Subcutaneous abdominal adipose tissue (tissue), 5 donors: Measurements from ENCODE around the gene RNF44.

Experiments
- H3K27ac ChIP-seq: one replicate; pipeline ENCODE4 v1.7.0; 2013; ENCODE audit warnings: low read depth, mild to moderate bottlenecking, inconsistent platforms, low read length, moderate library complexity
- H3K27me3 ChIP-seq, 5 donors: one replicate each; pipeline ENCODE4 v1.7.0; 2013; ENCODE audit warnings: low read length in 5 of 5, inconsistent platforms in 1 of 5; ENCODE audit not compliant: control insufficient read depth in 5 of 5, insufficient read depth in 4 of 5
- H3K36me3 ChIP-seq, 5 donors: one replicate each; pipeline ENCODE4 v1.7.0; 2013; ENCODE audit warnings: low read length in 5 of 5; ENCODE audit not compliant: control insufficient read depth in 5 of 5, insufficient read depth in 5 of 5
- H3K4me1 ChIP-seq, 5 donors: one replicate each; pipeline ENCODE4 v1.7.0; 2013; ENCODE audit warnings: low read length in 5 of 5, mild to moderate bottlenecking in 3 of 5, moderate library complexity in 1 of 5; ENCODE audit not compliant: control insufficient read depth in 5 of 5, insufficient read depth in 5 of 5
- H3K4me3 ChIP-seq, 5 donors: one replicate each; pipeline ENCODE4 v1.7.0; 2013; ENCODE audit warnings: low read length in 5 of 5, low read depth in 1 of 5
- H3K9ac ChIP-seq, 5 donors: one replicate each; pipeline ENCODE4 v1.7.0; 2013; ENCODE audit warnings: low read length in 5 of 5, mild to moderate bottlenecking in 4 of 5, moderate library complexity in 3 of 5
- H3K9me3 ChIP-seq, 5 donors: one replicate each; pipeline ENCODE4 v1.7.0; 2013; ENCODE audit warnings: low read length in 5 of 5; ENCODE audit not compliant: control insufficient read depth in 5 of 5
- donor health status: healthy.
- donor health status: healthy.
- donor health status: healthy.
- donor health status: healthy.
- donor health status: healthy.

Gene RNF44

DNA sequence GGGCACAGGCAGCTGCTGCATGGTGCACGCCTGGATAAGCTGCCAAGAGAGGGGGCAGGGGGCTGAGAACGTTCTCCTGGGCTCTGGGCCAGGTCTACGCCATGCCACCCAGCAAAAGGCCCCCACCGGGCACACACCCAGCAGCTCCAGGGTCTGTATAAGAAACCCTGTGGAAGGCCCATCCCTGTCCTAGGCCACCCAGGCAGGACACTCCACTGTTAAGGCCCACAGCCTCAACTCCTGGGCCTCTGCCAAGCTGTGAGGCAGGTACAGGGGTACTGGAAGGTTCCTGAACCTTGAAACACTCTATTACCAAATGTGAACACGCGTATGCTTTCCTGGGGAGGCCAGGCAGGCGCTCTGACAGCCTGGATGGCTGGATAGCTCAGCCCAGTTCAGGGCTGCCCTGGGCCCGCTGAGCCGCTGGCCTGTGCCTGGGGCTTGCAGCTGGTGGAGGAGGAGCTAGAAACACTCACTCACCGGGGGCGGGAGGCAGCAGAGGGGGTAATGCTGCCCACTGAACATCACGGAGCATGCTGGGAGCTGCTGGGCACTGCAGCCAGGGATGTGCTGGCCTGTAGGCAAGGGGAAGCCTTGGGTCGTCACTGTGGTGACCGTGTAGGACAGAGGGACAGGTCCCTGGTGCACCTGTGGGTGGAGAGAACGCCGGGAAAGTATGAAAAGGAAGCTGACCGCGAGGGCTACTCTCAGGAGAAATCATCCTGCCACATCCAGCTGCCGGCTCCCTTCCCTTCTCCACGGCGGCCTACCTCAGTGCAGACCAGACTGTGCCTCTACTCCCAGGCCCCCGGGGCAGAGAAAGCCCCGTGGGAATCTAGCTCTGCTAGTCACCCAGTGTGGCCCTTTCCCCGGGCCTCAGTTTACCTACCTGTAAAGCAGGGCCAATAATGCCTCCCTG is 6.0 kb downstream of the RNF44 start:
- Histone ChIP-seq H3K27ac (no peak overlapping the region), H3K27me3 (no peaks in the 10 kb centered on the region), H3K4me1 (peaks cover 26 to 63% (median 49%) of the 10 kb centered on the region in 5 donors), H3K9me3 (no peaks in the 10 kb centered on the region), H3K4me3 (no peak overlapping the region), H3K9ac (no peak overlapping the region), H3K36me3 (peaks cover 0 to 46% (median 41%) of the 10 kb centered on the region in 5 donors)

DNA sequence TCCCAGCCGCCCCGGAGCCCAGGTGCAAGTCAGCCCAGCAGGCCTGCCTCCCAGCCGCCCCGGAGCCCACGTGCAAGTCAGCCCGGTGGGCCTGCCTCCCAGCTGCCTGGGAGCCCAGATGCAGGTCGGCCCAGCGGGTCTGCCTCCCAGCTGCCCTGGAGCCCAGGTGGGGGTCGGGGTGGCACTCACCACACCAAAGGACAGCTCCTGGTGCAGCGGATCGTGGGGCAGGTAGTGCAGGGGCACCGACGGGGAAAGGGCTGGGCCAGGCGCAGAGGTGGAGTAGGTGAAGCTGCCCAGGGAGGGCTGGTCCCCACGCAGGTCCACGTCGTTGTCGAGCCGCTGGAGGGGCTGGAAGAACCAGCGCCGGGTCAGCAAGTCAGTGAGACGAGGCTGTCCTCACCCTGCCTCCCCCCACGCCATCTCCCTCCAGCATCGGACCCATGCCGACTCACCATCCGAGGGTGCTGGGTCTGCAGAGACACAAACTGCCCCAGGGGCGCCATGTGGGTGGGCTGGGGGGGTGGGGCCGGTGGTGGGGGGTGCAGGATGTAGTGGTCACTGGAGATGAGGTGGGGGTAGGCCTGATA is 6.7 kb downstream of the RNF44 start:
- Histone ChIP-seq H3K4me3 (no peak overlapping the region), H3K9me3 (no peaks in the 10 kb centered on the region), H3K27ac (no peak overlapping the region), H3K9ac (no peak overlapping the region), H3K36me3 (peaks cover 0 to 48% (median 41%) of the 10 kb centered on the region in 5 donors), H3K4me1 (peaks cover 21 to 55% (median 42%) of the 10 kb centered on the region in 5 donors), H3K27me3 (no peaks in the 10 kb centered on the region)

DNA sequence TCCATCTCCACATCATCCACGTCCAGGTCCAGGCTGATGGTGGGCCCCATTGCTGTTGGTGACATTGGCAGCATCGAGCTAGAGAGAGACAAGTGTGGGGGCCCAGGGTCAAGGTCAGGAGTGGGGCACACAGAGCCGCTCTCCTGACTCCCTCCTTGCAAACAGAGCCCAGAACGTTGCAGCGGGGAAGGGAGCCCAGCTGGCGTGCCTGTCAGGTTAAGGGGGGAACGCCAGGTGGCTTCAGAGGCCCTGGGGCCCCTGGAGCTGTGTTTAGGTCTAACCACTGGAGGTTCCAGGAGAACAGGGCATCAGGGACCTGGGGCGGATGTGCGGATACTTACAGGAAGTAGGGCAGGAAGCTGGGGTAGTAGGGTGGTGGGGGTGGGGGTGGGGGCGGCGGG is 7.5 kb downstream of the RNF44 start:
- Histone ChIP-seq H3K4me1 (peaks cover 16 to 48% (median 34%) of the 10 kb centered on the region in 5 donors), H3K36me3 (peaks cover 0 to 49% (median 41%) of the 10 kb centered on the region in 5 donors), H3K9me3 (no peaks in the 10 kb centered on the region), H3K4me3 (no peak overlapping the region), H3K27ac (no peak overlapping the region), H3K9ac (no peak overlapping the region), H3K27me3 (no peaks in the 10 kb centered on the region)

DNA sequence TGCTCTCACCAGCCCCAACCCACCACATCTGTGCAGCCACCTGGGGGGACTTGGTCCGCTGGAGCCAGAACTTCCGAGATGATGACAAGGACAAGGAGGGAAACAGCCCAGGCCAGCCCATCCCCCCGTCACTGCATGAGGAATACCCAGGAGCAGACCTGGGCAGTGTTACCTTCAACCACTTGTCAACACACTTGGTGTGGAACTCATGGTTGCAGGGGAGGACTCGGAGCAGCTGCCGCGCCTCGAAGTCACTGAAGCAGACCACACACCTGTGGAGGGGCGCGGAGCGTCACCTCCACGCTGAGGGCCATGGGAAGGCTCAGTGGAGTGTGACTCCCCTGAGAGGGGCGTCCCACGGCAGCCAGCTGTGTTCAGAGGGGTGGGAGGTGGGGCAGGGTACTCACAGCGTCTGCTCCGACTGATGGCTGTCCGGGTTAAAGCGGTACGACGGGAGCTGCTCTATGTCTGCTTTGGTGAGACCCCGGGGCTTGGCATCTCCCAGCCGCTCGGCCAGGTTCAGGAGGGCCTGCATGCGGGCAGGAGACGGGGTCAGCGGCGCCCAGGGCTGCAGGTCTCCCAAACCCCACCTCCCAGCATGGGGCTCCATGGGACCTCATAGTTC is 8.0 kb downstream of the RNF44 start:
- no peaks in the 10 kb centered on the region for H3K27me3 ChIP-seq
- H3K9me3 ChIP-seq, result no peaks in the 10 kb centered on the region
- H3K4me1 ChIP-seq, result peaks cover 11 to 42% (median 29%) of the 10 kb centered on the region in 5 donors
- H3K4me3 ChIP-seq, result no peak overlapping the region
- peaks cover 0 to 49% (median 41%) of the 10 kb centered on the region in 5 donors for H3K36me3 ChIP-seq
- H3K27ac ChIP-seq, result no peak overlapping the region
- H3K9ac ChIP-seq, result no peak overlapping the region

DNA sequence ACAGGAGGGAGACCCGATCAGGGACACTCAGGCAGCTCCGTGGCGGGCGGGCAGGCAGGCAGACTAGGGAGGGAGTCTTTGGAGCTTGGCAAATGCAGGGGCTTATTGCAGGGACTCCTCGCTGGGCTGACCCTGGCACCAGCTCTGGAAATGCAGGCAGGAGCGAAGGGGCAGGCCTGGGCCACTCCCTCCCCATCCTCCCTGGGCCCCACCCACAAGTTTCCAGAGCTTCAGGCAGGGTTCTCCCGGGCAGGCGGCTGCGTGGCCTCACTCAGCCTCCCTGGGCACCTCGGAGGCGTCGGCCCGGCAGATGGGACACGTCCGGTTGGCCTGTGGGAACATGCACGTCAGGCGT is 8.5 kb downstream of the RNF44 start:
- peaks cover 8 to 38% (median 24%) of the 10 kb centered on the region in 5 donors for H3K4me1 ChIP-seq
- no peak overlapping the region for H3K9ac ChIP-seq
- peaks cover 0 to 49% (median 41%) of the 10 kb centered on the region in 5 donors for H3K36me3 ChIP-seq
- H3K27me3 ChIP-seq, result no peaks in the 10 kb centered on the region
- no peaks in the 10 kb centered on the region for H3K9me3 ChIP-seq
- H3K27ac ChIP-seq, result no peak overlapping the region
- no peak overlapping the region for H3K4me3 ChIP-seq

DNA sequence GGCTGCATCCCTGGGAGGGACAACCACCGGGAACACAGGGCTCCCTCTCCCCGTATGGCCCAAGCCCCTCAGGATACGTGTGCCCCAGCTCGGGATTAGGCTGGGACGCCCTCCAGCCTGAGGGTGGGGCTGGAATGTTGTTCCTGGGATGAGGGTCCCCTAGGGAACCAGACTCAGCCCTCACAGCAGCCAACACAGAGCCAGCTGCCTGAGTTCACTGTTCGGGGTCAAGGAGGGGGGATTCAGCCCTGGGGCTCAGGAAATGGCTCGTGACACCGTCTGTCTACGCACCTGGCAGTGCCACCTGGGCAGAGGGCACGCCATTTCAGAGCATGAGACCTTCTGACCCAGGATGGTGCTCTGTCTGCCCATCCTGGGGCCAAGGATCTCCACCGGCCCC is 8.9 kb downstream of the RNF44 start:
- Histone ChIP-seq H3K4me1 (peaks cover 7 to 33% (median 20%) of the 10 kb centered on the region in 5 donors), H3K36me3 (peaks cover 0 to 49% (median 41%) of the 10 kb centered on the region in 5 donors), H3K9ac (no peak overlapping the region), H3K4me3 (no peak overlapping the region), H3K9me3 (no peaks in the 10 kb centered on the region), H3K27ac (no peak overlapping the region), H3K27me3 (no peaks in the 10 kb centered on the region)

DNA sequence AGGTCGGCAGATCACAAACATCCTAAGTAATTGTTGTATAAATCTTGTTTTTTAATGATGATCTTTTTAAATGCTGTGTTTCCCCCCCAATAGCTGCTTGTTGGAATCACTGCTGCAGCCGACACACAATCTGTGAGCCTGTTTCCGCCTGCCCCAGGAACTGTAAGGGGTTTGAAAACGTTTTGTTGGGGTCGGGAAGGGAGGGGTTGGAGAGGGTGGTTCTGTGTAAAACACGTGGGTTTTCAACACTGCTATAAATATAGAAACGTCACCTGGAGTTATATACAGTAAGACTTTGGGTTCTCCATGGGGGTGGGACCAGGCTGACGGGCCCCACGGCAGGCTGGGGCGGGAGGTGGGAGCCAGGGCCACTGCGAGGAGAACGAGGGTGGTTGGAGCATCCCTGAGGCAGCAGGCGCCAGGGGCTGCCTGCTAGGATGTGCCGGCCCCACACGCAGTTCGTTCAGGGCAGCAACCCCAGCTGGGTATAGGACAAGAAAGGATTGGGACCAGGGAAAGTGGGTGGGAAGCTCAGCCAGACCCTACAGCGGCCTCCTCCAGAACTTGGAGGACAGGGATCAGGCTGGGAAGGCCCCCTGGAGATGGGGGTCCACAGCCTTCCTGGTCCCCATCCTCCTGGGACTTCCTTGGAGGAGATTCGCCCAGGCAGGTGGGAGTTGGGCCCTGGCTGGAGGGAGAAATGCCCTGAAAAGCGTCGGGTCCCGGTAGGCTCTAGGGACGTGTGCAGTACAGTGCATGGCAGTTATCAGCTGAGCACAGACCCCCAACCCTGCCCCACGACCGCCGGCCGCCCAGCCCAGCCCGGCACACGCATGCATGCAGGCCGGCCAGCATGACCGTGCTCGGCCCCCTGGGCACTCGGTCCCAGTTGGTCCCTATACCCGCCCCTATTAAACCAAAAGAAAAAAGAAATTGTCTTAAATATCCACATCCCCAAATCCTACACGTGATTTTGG is 9.7 kb downstream of the RNF44 start:
- H3K27me3 ChIP-seq, result no peaks in the 10 kb centered on the region
- H3K27ac ChIP-seq, result no peak overlapping the region
- peaks cover 2 to 26% (median 13%) of the 10 kb centered on the region in 5 donors for H3K4me1 ChIP-seq
- H3K9ac ChIP-seq, result no peak overlapping the region
- no peak overlapping the region for H3K4me3 ChIP-seq
- H3K9me3 ChIP-seq, result no peaks in the 10 kb centered on the region
- H3K36me3 ChIP-seq, result peaks cover 0 to 49% (median 41%) of the 10 kb centered on the region in 5 donors

DNA sequence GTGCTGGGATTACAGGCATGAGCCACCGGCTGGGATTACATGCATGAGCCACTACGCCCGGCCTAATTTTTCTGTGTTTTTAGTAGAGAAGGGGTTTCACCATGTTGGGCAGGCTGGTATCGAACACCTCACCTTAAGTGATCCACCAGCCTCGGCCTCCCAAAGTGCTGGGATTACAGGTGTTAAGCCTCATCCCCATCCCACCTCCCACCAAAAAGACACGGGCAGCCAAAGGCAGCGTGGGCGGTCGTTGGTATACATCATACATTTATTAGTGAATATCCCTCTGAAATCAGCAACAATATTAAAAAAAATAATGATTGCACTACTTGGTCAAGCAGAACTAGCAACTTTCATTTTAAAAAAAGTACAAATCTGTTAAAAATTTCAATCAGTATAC is 10.7 kb downstream of the RNF44 start:
- H3K27ac ChIP-seq, result no peak overlapping the region
- peaks cover 0 to 43% (median 36%) of the 10 kb centered on the region in 5 donors for H3K36me3 ChIP-seq
- H3K4me1 ChIP-seq, result peaks cover 2 to 23% (median 13%) of the 10 kb centered on the region in 5 donors
- H3K9ac ChIP-seq, result no peak overlapping the region
- H3K9me3 ChIP-seq, result no peaks in the 10 kb centered on the region
- H3K4me3 ChIP-seq, result no peak overlapping the region
- H3K27me3 ChIP-seq, result no peaks in the 10 kb centered on the region

DNA sequence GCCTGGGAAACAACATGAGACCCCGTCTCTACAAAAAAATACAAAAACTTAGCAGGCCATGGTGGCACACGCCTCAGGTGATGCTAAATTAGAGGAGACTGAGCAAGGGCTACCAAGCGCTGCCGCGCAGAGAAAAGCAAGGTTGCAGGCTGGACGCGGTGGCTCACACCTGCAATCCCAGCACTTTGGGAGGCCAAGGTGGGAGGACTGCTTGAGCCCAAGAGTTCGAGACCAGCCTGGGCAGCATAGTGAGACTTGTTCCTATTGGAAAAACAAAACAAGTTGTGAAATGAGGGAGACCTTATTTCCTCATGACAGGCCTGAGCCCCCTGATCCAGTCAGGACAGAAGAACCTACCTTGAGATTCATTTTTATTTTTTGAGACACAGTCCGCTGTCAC is 11.5 kb downstream of the RNF44 start:
- Histone ChIP-seq H3K27ac (no peak overlapping the region), H3K27me3 (no peaks in the 10 kb centered on the region), H3K36me3 (peaks cover 0 to 36% (median 29%) of the 10 kb centered on the region in 5 donors), H3K4me3 (no peak overlapping the region), H3K4me1 (peaks cover 2 to 18% (median 13%) of the 10 kb centered on the region in 5 donors), H3K9me3 (no peaks in the 10 kb centered on the region), H3K9ac (no peak overlapping the region)
